GM12878 (cell line): ENCODE measurements around the gene DENND1A. TPM values are rescaled to one million over a fixed set of nuclear protein-coding genes. Genes with fewer than 3 reads are reported as not detected.
A peak's percentile ranks its signal among the peaks of the same experiment; 100 is the strongest.

Source experiments
- ATF7 ChIP-seq: fragments of 450-650 bp; IDR thresholded peaks from 2 replicates; pipeline ENCODE4 v1.6.1; 2016; ENCODE audit warnings: low read depth, mild to moderate bottlenecking
- BHLHE40 ChIP-seq, 2 experiments: fragments of 450-650 bp in 1 of 2; IDR thresholded peaks; 2 replicates each; pipeline ENCODE4 v1.6.1; 2011 to 2017; ENCODE audit warnings: low read depth in 2 of 2, borderline replicate concordance in 1 of 2, improper control_type of control experiment in 1 of 2, low read length in 1 of 2, mild to moderate bottlenecking in 1 of 2
- DPF2 ChIP-seq: fragments of 450-650 bp; IDR thresholded peaks from 2 replicates; pipeline ENCODE4 v1.6.1; 2017; ENCODE audit warnings: mild to moderate bottlenecking
- EGR1 ChIP-seq, 2 experiments: IDR thresholded peaks; 1 replicate in 1 of 2; 2 replicates in 1 of 2; pipeline ENCODE4 v1.6.1; 2011 to 2012; ENCODE audit warnings: low read depth in 2 of 2, low read length in 2 of 2, borderline replicate concordance in 1 of 2, mild to moderate bottlenecking in 1 of 2, moderate library complexity in 1 of 2
- ELK1 ChIP-seq: IDR thresholded peaks from 2 replicates; pipeline ENCODE4 v1.6.1; 2012; ENCODE audit warnings: low read depth, low read length, improper control_type of control experiment
- HDGF ChIP-seq: fragments of 450-650 bp; IDR thresholded peaks from 2 replicates; pipeline ENCODE4 v1.6.1; 2016; ENCODE audit warnings: antibody characterized with exemption
- IRF4 ChIP-seq: IDR thresholded peaks from 2 replicates; pipeline ENCODE4 v1.6.1; 2011; ENCODE audit warnings: low read depth, low read length
- JUNB ChIP-seq: IDR thresholded peaks from 2 replicates; pipeline ENCODE4 v1.6.1; 2016; ENCODE audit warnings: antibody characterized with exemption, mild to moderate bottlenecking
- NFIC ChIP-seq: IDR thresholded peaks from 2 replicates; pipeline ENCODE4 v1.6.1; 2012; ENCODE audit warnings: low read depth, mild to moderate bottlenecking, inconsistent platforms, low read length, moderate library complexity
- TCF12 ChIP-seq: IDR thresholded peaks from 2 replicates; pipeline ENCODE4 v1.6.1; 2011; ENCODE audit warnings: low read depth, mild to moderate bottlenecking, low read length
- YY1 ChIP-seq: IDR thresholded peaks from 2 replicates; pipeline ENCODE4 v1.6.1; 2011; ENCODE audit warnings: low read depth, mild to moderate bottlenecking, low read length
- ZBTB11 ChIP-seq: fragments of 450-650 bp; formaldehyde crosslinking; IDR thresholded peaks from 2 replicates; pipeline ENCODE4 v1.5.0; 2022; ENCODE audit warnings: mild to moderate bottlenecking, missing genetic modification characterization
- ZBTB40 ChIP-seq: fragments of 450-650 bp; IDR thresholded peaks from 2 replicates; pipeline ENCODE4 v1.6.1; 2016; ENCODE audit warnings: mild to moderate bottlenecking, moderate library complexity, borderline replicate concordance
- polyA plus RNA-seq, 11 experiments: library from polyadenylated mRNA; depleted of rRNA in 4 of 11; unstranded in 6 of 11; stranded (reverse) in 5 of 11; fragments of >200 nt; fragmentation: Nextera tagmentation in 4 of 11; fragmentation: Illumina TruSeq in 1 of 11; extraction: Ambion mirVana in 4 of 11; extraction: Trizol in 1 of 11; gene quantifications; 1 replicate in 1 of 11; 2 replicates in 10 of 11; pipeline versions ENCODE4 v1.2.1 to v1.2.3, GENCODE V29; 2011 to 2016; ENCODE audit warnings: inconsistent platforms in 2 of 11, missing spikeins in 2 of 11, low read depth in 1 of 11
- total RNA-seq, 4 experiments: library from RNA; depleted of rRNA in 3 of 4; stranded (reverse); fragments of >200 nt in 3 of 4; fragmentation: Illumina TruSeq in 1 of 4; extraction: Trizol in 1 of 4; gene quantifications; 2 replicates each; pipeline versions ENCODE4 v1.2.1 to v1.2.3, GENCODE V29; 2013 to 2021

The DENND1A gene
- total and polyA plus RNA-seq, 10 of the 15 experiments (the other 5 are each of a cell fraction or from before 2014, with no cell fraction given), result 14.1 to 48.6 (median 35.2) TPM

- TF ChIP-seq ZBTB40, result no peak
- 0 out of 2 replicates have a peak, but pooled peaks have one; percentile 23 for TF ChIP-seq TCF12
- peak in 1 of 2 experiments; percentile 93; a peak in 2 of 3 replicates for TF ChIP-seq EGR1 (IDR thresholded peaks at IDR 0.05; ENCODE audit: borderline replicate concordance in 1 of 2, low read depth in 2 of 2, low read length in 2 of 2)
- no peak; a peak in 1 of 4 replicates for TF ChIP-seq BHLHE40 (IDR thresholded peaks at IDR 0.05; ENCODE audit: borderline replicate concordance in 1 of 2, low read depth in 2 of 2, low read length in 1 of 2)
- TF ChIP-seq ZBTB11 (CRISPR knock-in tag), result no peak
- TF ChIP-seq YY1, result peak; percentile 74; the same call in 1 of the 2 replicates
- no peak for TF ChIP-seq NFIC
- 0 out of 2 replicates have a peak, but pooled peaks have one; percentile 31 for TF ChIP-seq IRF4
- TF ChIP-seq ELK1, result no peak
- TF ChIP-seq DPF2, result peak; percentile 26; the same call in 1 of the 2 replicates
- TF ChIP-seq HDGF, result peak; percentile 79
- TF ChIP-seq JUNB, result no peak
- TF ChIP-seq ATF7, result 0 out of 2 replicates have a peak, but pooled peaks have one; percentile 16
- TF ChIP-seq, all 136 proteins: peak for 27
Observed at GRCh38 chr9:123343443-123344191, 586.3 kb downstream of the DENND1A start (continued).
